IPS-20b (cell line): ENCODE results near the gene NR1I3.
A peak's percentile ranks its signal among the peaks of the same experiment; 100 is the strongest.
"Not testable (repeated sequence)": the region's sequence is repeated elsewhere in the genome, so short reads cannot be mapped to it uniquely, and the experiment has no call there.

ENCODE experiments used
- H3K27ac ChIP-seq: one replicate; pipeline ENCODE4 v1.5.1; 2013; ENCODE audit warnings: low read length
- H3K27me3 ChIP-seq: 2 replicates; pipeline ENCODE4 v1.6.1; 2013; ENCODE audit warnings: mild to moderate bottlenecking, low read length, inconsistent platforms; ENCODE audit not compliant: insufficient read depth
- H3K36me3 ChIP-seq: 2 replicates; pipeline ENCODE4 v1.6.1; 2013; ENCODE audit warnings: low read depth, mild to moderate bottlenecking, inconsistent platforms, low read length, moderate library complexity; ENCODE audit not compliant: insufficient read depth
- H3K4me1 ChIP-seq: 2 replicates; pipeline ENCODE4 v1.6.1; 2013; ENCODE audit warnings: mild to moderate bottlenecking, control low read depth, inconsistent platforms, low read length, moderate library complexity; ENCODE audit not compliant: insufficient read depth
- H3K4me3 ChIP-seq: 2 replicates; pipeline ENCODE4 v1.5.1; 2013; ENCODE audit warnings: mild to moderate bottlenecking, low read length, inconsistent platforms
- H3K9ac ChIP-seq: 2 replicates; pipeline ENCODE4 v1.6.1; 2013; ENCODE audit warnings: low read depth, mild to moderate bottlenecking, inconsistent platforms, low read length, moderate library complexity
- H3K9me3 ChIP-seq: 2 replicates; pipeline ENCODE4 v1.6.1; 2013; ENCODE audit warnings: mild to moderate bottlenecking, low read depth, low read length, inconsistent platforms; ENCODE audit not compliant: insufficient read depth

NR1I3 gene

DNA sequence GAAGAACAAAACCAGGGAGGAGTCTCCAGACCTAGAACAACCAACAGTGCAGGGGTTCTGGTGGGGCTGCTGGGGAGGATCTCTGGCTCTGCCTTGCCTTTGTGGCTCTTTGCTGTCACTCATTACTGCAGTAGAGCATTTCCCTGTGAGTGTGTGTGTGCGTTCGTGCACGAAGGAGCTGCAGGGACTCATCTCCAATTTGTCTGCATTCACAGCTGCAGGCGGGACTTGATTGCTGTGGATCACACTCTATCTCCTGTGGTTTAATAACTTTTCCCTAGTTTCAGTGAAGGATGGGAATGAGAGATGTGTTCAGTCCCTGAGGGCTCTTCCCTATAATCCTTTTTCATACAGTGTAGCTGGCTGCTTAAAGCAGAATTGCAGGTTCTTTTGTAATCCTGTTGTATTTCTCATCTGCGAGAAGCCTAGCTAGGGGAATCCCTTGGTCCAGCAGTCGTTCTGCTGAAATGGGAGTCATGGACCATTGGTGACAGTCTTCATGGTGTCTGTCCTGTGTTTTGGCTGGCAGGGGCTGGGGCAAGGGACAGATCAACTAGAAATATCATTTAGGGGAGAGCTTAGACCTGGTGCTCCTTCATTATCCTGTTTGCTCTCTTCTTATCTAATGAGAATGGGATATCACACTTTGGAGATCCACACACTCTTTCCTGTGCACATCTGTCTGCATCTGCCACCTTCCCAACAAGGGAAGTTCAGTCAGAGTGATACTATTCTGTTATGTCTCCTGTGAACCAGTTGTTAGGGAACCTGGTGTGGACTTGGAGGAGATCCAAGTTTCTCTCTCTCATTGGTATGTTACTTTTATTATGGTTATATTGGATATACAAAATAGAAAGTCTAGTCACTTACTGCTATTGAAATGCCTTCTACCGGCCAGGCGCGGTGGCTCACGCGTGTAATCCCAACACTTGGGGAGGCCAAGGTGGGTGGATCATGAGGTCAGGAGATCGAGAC lies 23.5 kb upstream of the NR1I3 start:
- H3K9ac ChIP-seq = no peak overlapping the region
- H3K9me3 ChIP-seq = peaks cover 13% of the 10 kb centered on the region
- H3K27ac ChIP-seq = no peak overlapping the region
- H3K36me3 ChIP-seq = no peaks in the 10 kb centered on the region
- H3K27me3 ChIP-seq = peaks cover 47% of the 10 kb centered on the region
- no peak overlapping the region for H3K4me3 ChIP-seq
- peaks cover 13% of the 10 kb centered on the region for H3K4me1 ChIP-seq

DNA sequence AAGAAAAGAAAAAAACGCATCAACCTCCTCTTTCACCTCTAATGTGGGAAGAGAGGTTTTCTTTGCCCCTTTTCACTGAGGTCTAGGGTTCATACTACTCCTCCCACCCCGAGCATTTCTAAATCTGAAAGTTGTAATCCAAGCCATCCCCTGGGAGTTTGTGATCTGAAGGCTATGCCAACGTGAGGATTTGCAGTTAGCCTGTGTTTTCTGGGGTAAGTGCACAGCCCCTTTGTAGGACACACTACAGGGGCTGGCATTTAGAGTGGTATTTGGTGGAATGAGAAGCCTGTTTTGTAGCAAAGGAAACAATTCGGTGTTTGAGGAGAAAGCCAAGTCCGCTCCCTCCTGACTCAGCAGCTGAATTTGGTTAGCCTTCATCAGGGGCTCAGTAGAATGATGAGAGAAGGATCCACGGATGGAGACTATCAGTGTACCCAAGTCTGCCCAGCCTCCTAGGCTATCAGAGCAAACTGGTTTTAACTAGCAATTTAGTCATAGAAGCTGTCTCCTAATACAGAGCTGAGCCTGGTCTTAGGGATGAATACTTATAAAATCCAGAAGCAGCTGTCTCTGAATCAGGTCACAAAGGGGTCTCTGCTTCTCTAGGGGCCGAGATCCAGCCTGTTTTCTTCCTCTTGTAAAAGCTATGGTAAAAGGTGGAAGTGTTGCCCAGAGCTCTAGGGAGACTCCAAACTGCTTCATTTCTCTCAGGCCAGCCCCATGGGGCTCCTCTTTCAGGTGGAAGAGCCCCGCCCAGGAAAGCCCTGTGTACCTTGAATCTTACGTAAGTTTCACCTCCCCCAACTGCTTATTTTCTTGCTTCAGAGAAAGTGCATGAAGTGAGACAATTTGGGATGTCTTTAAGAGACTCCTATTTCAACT lies 22.6 kb upstream of the NR1I3 start:
- Histone ChIP-seq H3K4me3 (no peak overlapping the region), H3K36me3 (no peaks in the 10 kb centered on the region), H3K27me3 (peaks cover 47% of the 10 kb centered on the region), H3K27ac (no peak overlapping the region), H3K9ac (no peak overlapping the region), H3K4me1 (peaks cover 7% of the 10 kb centered on the region), H3K9me3 (peaks cover 13% of the 10 kb centered on the region)

DNA sequence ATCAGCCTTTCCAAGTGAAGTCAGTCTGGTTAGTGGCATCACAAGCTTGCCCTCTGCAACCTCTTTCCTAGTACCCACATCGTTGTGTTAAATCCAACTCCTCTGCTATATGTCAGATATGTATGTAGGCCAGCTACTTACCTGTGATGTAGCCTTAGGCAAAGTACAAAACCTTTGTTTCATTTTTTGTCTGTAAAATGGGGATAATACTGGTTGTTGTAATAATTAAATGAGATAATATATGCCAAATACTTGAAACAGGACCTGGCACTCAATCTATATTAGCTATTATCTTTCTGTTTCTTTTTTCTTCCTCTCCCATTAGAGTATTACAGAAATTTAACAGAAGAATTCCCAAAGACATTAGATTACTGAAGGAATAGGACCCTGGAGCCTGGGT lies 21.8 kb upstream of the NR1I3 start:
- H3K36me3 ChIP-seq = no peaks in the 10 kb centered on the region
- H3K27me3 ChIP-seq = peaks cover 47% of the 10 kb centered on the region
- H3K27ac ChIP-seq = no peak overlapping the region
- no peak overlapping the region for H3K9ac ChIP-seq
- peaks cover 13% of the 10 kb centered on the region for H3K9me3 ChIP-seq
- no peak overlapping the region for H3K4me3 ChIP-seq
- peaks cover 7% of the 10 kb centered on the region for H3K4me1 ChIP-seq

DNA sequence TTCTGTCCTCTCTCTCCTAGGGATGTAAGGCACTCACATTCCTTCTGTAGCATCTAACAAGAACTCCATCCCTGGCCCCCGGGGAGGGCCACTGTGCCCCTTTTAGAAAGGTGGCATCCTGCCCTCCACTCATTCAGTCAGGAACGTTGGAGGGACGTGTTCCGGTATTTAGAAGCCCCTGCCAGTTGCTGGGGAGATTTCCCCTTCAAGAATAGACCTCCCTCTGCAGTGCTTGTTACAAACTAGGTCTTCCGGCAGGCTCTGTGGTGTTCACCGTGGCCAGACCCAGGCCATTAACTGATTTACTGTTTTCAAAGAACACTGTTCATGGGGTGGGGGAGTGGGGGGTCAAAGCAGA lies 21.3 kb upstream of the NR1I3 start:
- peaks cover 47% of the 10 kb centered on the region for H3K27me3 ChIP-seq
- H3K4me1 ChIP-seq = peaks cover 7% of the 10 kb centered on the region
- no peaks in the 10 kb centered on the region for H3K36me3 ChIP-seq
- H3K9ac ChIP-seq = no peak overlapping the region
- peaks cover 13% of the 10 kb centered on the region for H3K9me3 ChIP-seq
- H3K27ac ChIP-seq = no peak overlapping the region
- H3K4me3 ChIP-seq = peak overlapping the region; percentile 65; the same call in 1 of the 2 replicates

DNA sequence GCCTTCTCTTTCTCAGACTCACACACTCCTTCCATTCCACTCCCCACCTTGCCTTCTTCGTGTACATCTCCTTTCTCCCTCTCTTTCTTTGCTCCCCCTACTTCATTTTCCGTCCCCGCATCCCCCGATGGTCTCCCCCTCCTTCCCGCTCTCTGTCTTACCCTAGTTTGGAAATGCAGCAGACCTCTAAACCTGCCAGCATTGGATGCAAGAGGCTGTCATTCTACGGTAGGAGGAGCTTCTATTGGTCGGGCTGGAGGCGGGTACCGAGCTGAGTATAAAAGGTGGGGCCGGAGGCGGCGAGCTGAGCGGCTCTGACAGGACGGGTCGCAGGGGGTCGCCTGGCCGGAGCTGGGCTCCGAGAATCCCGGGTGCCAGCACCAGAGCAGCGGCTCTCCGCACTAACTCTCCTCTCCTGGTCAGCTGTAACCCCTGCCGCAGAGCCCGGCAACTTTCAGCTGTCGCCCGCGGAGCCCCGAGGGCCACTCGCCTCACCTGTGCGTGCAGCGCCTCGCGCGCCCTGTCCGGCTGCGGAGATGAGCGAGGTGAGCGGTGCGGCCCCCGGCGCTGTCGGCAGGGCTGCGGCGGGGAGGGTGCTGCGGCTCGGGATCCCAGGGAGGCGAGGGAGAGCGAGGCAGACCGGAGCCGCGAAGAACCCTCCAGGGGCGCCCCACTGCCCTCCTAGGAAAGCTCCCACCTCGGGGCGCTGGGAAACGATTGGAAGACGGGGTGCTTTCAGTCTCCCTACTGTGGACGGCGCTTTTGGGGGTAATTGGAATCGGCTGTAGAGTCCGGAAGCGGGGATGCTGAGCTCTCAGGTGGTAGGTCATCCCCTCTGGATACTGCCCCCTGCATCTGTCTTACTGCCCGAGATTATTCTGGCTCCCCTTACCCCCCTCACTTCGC lies 20.7 kb upstream of the NR1I3 start, which contains the start of gene PCP4L1:
Gene PCP4L1 (plus strand): TSS at position 307 of the 906 bp plus-strand sequence. CDS start 230 bp downstream, at position 537.
- peaks cover 47% of the 10 kb centered on the region for H3K27me3 ChIP-seq
- H3K4me3 ChIP-seq = peak within 1 kb of the TSS; percentile 65
- H3K36me3 ChIP-seq = no peaks in the 10 kb centered on the region
- H3K27ac ChIP-seq = no peak within 1 kb of the TSS
- peaks cover 13% of the 10 kb centered on the region for H3K9me3 ChIP-seq
- H3K9ac ChIP-seq = no peak within 1 kb of the TSS
- H3K4me1 ChIP-seq = peaks cover 7% of the 10 kb centered on the region

DNA sequence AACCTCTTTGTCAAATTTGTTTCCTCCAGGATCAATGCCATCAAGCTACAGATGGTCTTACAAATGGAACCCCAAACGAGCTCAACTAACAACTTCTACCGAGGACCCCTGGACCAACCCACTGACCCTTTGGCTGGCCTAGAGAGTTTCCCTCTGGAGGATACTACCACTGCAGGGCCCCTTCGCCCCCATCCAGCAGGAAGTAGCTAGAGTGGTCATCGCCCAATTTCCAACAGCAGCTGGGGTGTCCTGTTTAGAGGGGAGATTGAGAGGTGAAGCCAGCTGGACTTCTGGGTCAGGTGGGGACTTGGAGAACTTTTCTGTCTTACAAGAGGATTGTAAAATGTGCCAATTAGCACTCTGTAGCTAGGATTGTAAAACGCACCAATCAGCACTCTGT lies 19.1 kb upstream of the NR1I3 start:
- H3K4me1 ChIP-seq, H3K27ac ChIP-seq, H3K36me3 ChIP-seq, H3K4me3 ChIP-seq, H3K9ac ChIP-seq: not testable (repeated sequence)
- Histone ChIP-seq H3K27me3 (peaks cover 47% of the 10 kb centered on the region), H3K9me3 (peaks cover 13% of the 10 kb centered on the region)

DNA sequence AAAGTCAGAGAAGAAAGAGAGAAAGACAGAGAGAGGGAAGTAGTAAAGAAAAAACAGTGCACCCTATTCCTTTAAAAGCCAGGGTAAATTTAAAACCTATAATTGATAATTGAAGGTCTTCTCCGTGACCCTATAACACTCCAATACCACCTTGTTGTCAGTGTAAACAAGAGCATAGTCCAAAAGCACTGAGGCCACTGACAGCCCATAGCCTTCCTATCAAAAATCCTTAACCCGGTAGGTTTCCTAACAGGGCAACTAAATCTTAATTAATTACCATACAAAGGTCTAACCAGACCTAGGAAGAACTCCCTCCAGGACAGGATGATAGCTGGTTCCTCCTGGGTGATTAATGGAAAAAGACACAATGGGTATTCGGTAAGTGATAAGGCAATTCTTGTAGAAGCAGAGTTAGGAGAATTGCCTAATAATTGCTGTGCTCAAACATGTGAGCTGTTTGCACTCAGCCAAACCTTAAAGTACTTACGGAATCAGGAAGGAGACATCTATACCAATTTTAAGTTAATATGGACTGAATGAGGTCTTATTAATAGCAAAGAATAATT lies 18.0 kb upstream of the NR1I3 start:
- Histone ChIP-seq H3K27me3 (peaks cover 38% of the 10 kb centered on the region), H3K9me3 (peaks cover 13% of the 10 kb centered on the region)
- H3K9ac ChIP-seq, H3K4me1 ChIP-seq, H3K4me3 ChIP-seq, H3K27ac ChIP-seq, H3K36me3 ChIP-seq: not testable (repeated sequence)

DNA sequence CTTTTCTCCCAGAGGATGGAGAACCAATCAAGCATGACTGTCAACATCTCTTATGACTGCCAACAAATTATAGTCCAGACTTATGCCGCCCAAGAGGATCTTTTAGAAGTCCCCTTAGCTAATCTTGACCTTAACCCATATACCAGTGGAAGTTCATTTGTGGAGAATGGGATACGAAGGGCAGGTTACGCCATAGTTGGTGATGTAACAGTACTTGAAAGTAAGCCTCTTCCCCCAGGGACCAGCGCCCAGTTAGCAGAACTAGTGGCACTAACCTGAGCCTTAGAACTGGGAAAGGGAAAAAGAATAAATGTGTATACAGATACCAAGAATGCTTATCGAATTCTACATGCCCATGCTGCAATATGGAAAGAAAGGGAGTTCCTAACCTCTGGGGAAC lies 17.3 kb upstream of the NR1I3 start:
- Histone ChIP-seq H3K27me3 (peaks cover 31% of the 10 kb centered on the region), H3K9me3 (peaks cover 13% of the 10 kb centered on the region)
- not testable (repeated sequence) for H3K27ac ChIP-seq, H3K9ac ChIP-seq, H3K36me3 ChIP-seq, H3K4me1 ChIP-seq, H3K4me3 ChIP-seq

DNA sequence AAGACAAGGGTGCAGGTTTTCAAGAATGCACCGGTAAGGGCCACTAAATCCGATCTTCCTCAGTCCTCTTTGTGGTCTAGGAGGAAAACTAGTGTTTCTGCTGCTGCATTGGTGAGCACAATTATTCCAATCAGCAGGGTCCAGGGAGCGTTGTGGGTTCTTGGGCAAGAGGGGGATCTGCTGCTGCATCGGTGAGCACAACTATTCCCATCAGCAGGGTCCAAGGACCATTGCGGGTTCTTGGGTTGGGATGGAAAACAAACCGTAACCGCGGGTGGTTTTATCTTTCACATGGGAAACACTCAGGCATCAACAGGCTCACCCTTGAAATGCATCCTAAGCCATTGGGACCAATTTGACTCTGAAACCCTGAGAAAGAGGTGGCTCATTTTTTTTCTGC lies 13.6 kb upstream of the NR1I3 start:
- peaks cover under 1% of the 10 kb centered on the region; the same call in 1 of the 2 replicates for H3K9me3 ChIP-seq
- H3K27ac ChIP-seq = no peak overlapping the region
- H3K27me3 ChIP-seq = no peaks in the 10 kb centered on the region
- no peaks in the 10 kb centered on the region for H3K36me3 ChIP-seq
- no peak overlapping the region for H3K9ac ChIP-seq
- H3K4me3 ChIP-seq = no peak overlapping the region
- no peaks in the 10 kb centered on the region for H3K4me1 ChIP-seq

DNA sequence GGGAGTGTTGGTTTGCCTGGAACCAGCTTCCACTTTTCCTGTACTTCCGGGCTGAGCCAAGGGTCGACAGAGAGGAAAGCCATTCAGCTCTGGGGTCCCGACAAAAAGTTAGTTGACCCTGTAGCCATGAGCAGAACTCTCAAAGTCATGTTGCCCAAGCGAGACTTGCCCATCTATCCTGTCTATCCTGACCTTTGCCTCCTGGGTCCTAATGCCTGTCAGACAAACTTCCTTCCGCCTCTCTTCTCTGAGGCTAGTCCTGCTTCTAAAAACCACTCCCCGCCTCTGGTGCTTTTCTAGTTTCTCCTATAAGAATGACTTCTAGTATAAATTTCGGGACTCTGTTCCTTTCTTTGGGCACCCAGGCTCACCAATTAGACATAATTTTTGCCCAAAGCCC lies 12.8 kb upstream of the NR1I3 start:
- Histone ChIP-seq H3K27me3 (no peaks in the 10 kb centered on the region), H3K27ac (no peak overlapping the region), H3K36me3 (no peaks in the 10 kb centered on the region)

DNA sequence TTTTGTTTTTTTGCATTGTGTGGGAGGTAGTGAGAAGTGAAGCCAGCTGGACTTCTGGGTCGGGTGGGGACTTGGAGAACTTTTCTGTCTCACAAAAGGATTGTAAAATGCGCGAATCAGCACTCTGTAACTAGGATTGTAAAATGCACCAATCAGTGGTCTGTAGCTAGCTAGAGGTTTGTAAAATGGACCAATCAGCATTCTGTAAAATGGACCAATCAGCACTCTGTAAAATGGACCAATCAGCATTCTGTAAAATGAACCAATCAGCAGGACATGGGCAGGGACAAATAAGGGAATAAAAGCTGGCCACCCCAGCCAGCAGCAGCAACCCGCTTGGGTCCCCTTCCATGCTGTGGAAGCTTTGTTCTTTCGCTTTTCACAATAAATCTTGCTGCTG lies 12.1 kb upstream of the NR1I3 start:
- not testable (repeated sequence) for H3K9ac ChIP-seq, H3K9me3 ChIP-seq, H3K36me3 ChIP-seq, H3K27ac ChIP-seq, H3K27me3 ChIP-seq, H3K4me3 ChIP-seq, H3K4me1 ChIP-seq

More for the DNA sequence above, 12.8 kb upstream of the NR1I3 start:
- H3K9ac ChIP-seq = no peak overlapping the region
- no peak overlapping the region for H3K4me3 ChIP-seq
- H3K9me3 ChIP-seq = no peaks in the 10 kb centered on the region
- H3K4me1 ChIP-seq = no peaks in the 10 kb centered on the region
